Ovary (tissue), 9 donors: ENCODE data around the gene NDUFS7. TPM values are rescaled to one million over a fixed set of nuclear protein-coding genes. Genes with fewer than 3 reads are reported as not detected.

ENCODE experiments used
- DNase-seq, 5 donors: peaks; one replicate each; pipeline ENCODE4 v3.0.0-alpha.2; 2019 to 2020
- H3K27ac ChIP-seq, 2 donors: fragments of 200-600 bp; one replicate each; pipeline versions ENCODE4 v1.5.1 to v1.8.0; 2019 to 2022
- H3K27me3 ChIP-seq: fragments of 200-600 bp; one replicate; pipeline ENCODE4 v1.8.0; 2022
- H3K36me3 ChIP-seq: fragments of 200-600 bp; sonication (generic); one replicate; pipeline ENCODE4 v1.5.1; 2019
- H3K4me1 ChIP-seq: one replicate; pipeline ENCODE4 v1.8.1; 2013; ENCODE audit warnings: mild to moderate bottlenecking, moderate library complexity; ENCODE audit not compliant: insufficient read depth
- H3K4me3 ChIP-seq: fragments of 200-600 bp; sonication (generic); one replicate; pipeline ENCODE4 v1.5.1; 2017
- H3K9me3 ChIP-seq, 2 donors: fragments of 200-600 bp in 1 of 2; sonication (generic) in 1 of 2; one replicate each; pipeline versions ENCODE4 v1.5.1 to v1.8.1; 2013 to 2019; ENCODE audit warnings: mild to moderate bottlenecking in 1 of 2, moderate library complexity in 1 of 2
- EP300 ChIP-seq: sonication (generic); formaldehyde crosslinking; IDR thresholded peaks from one replicate; pipeline ENCODE4 v1.6.1; 2017; ENCODE audit warnings: antibody characterized with exemption
- POLR2A ChIP-seq: fragments of 450-650 bp; IDR thresholded peaks from one replicate; pipeline ENCODE4 v1.6.1; 2017; ENCODE audit warnings: antibody characterized with exemption, mild to moderate bottlenecking, moderate library complexity
- WGBS, 3 donors: extraction: QIAGEN DNeasy Blood & Tissue Kit in 1 of 3; methylation state at CpG; one replicate each; pipeline versions ENCODE4 v1.1.5 to v1.1.7; 2013 to 2017; 5-methylcytosine and 5-hydroxymethylcytosine counted together
- intact Hi-C, 4 donors: fragments of 100-400 bp; cut with DNase I; formaldehyde crosslinking; loops; one replicate each; pipeline versions ENCODE4 v1.11.0 to v1.15.1; 2022 to 2023
- polyA plus RNA-seq, 2 donors: library from polyadenylated mRNA; stranded (reverse); fragments of 200-250 nt in 1 of 2; fragments of 350-450 nt in 1 of 2; fragmentation: Illumina TruSeq in 1 of 2; extraction: RNeasy Lipid Tissue Mini Kit (QIAGEN cat#74804) in 1 of 2; gene quantifications; one replicate each; pipeline ENCODE4 v1.2.3, GENCODE V29; 2013 to 2014
- total RNA-seq, 7 donors: library from RNA; depleted of rRNA in 2 of 7; stranded (reverse); fragments of >200 nt in 2 of 7; fragmentation: NEBNext Ultra II Directional in 3 of 7; extraction: Animal tissue kit (Norgen Biotek cat#: 25700) in 3 of 7; gene quantifications; one replicate each; pipeline versions ENCODE4 v1.1.0 to v1.2.4, GENCODE V29; 2016 to 2023
- TF ChIP-seq, protein P1 (sequence below), 3 donors: fragments of 450-650 bp in 2 of 3; fragments of 200-600 bp in 1 of 3; IDR thresholded peaks; one replicate each; pipeline versions ENCODE4 v1.5.1 to v1.8.0; 2016 to 2022; ENCODE audit warnings: antibody characterized with exemption in 3 of 3, mild to moderate bottlenecking in 1 of 3
- donor health status: DM: no; HTN: no; CAD: no; lungs with moderate emphysema.
- donor health status: DM: no; HTN: no; CAD: no.
- donor health status: Bipolar disorder and iron deficiency.
- donor health status: DM: yes; HTN: yes; CAD: no.
- donor health status: DM: no; HTN: no; CAD: no.
- donor health status: DM: yes; HTN: yes; CAD: no.

Gene NDUFS7
- total and polyA plus RNA-seq, 9 donors: 0.72 to 112 (median 79.9) TPM

DNA sequence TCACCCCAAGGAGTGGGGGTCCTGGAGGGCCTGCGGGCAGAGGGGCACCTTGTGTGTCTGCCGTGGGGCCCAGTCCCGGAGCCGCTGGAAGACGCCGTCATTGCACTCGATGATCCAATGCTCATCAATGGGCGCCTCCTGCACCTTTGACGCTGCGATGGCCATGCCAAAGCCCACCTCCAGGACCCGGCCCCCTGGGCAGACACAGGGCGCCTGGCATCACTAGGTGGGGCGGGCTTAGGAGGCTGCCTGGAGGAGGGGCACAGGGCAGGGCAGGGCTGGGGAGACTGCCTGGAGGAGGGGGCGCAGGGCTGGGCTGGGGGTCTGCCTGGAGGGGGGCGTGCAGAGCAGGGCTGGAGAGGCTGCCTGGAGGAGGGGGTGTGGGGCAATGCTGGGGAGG is 16.0 kb downstream of the NDUFS7 start:
- DNase-seq: no peak
- Histone ChIP-seq H3K36me3 (no peaks in the 10 kb centered on the region), H3K27me3 (no peaks in the 10 kb centered on the region), H3K4me1 (peaks cover 16% of the 10 kb centered on the region), H3K9me3 (no peaks in the 10 kb centered on the region), H3K4me3 (no peak overlapping the region), H3K27ac (no peak overlapping the region)
- intact Hi-C loops: no loop called here
- no peak for TF ChIP-seq POLR2A
- TF ChIP-seq EP300: no peak
- TF ChIP-seq, protein P1, sequence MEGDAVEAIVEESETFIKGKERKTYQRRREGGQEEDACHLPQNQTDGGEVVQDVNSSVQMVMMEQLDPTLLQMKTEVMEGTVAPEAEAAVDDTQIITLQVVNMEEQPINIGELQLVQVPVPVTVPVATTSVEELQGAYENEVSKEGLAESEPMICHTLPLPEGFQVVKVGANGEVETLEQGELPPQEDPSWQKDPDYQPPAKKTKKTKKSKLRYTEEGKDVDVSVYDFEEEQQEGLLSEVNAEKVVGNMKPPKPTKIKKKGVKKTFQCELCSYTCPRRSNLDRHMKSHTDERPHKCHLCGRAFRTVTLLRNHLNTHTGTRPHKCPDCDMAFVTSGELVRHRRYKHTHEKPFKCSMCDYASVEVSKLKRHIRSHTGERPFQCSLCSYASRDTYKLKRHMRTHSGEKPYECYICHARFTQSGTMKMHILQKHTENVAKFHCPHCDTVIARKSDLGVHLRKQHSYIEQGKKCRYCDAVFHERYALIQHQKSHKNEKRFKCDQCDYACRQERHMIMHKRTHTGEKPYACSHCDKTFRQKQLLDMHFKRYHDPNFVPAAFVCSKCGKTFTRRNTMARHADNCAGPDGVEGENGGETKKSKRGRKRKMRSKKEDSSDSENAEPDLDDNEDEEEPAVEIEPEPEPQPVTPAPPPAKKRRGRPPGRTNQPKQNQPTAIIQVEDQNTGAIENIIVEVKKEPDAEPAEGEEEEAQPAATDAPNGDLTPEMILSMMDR (IDR thresholded peaks at IDR 0.05): no peak
- WGBS, 3 donors: 89 to 90% (median 89%) methylated on average over 10 to 15 of the region's 15 CpGs

DNA sequence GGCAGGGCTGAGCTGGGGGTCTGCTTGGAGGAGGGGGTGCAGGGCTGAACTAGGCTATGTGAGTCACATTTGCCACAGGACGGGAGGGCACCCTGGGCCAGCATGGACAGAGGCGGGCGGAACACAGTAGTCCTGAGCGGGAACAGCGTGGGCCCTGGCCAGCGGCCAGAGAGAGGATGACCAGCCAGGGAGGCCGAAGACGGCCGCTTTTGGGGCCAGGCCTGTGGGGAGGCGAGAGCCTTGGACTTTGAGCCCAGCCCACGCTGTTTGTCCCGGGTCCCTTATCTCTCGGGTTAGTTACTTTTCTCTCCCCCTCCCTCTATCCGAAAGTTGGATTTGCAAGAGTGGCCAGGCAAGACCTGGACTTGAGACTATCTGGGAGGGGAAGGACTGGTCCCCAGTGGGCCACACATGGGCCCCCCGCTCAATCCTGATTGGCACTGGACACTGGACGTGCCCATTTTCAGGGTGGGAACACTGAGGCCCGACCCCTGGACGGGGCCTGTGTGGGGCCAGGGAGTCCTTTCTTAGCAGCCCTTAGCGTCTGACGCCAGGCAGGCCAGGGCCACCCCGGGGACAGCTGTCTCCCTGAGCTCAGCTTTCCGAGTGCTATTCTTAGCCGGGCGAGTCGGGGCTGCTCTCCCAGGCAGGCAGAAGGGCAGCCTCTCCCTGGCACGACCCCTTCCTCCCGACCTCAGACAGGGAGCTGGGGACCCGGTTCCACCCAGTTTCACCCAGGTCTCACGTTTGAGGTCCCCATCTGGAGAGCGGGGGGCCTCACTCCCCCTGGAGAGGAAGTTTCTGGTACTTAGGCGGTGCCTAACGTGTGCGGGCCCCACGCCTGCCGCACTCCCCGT is 16.8 kb downstream of the NDUFS7 start:
- no peaks in the 10 kb centered on the region for H3K36me3 ChIP-seq
- DNase-seq: peak in 2 of 5 donors; percentile 53 to 84
- intact Hi-C loops: no loop called here
- WGBS, 3 donors: 8 to 11% (median 10%) methylated on average over 30 to 36 of the region's 36 CpGs
- no peaks in the 10 kb centered on the region for H3K9me3 ChIP-seq
- H3K27ac ChIP-seq: peak overlapping the region in 1 of 2 donors; percentile 29
- no peaks in the 10 kb centered on the region for H3K27me3 ChIP-seq
- peaks cover 16% of the 10 kb centered on the region for H3K4me1 ChIP-seq
- peak overlapping the region; percentile 50 for H3K4me3 ChIP-seq
- TF ChIP-seq EP300 (no peak), POLR2A (no peak)
- TF ChIP-seq, protein P1 (IDR thresholded peaks at IDR 0.05): no peak

DNA sequence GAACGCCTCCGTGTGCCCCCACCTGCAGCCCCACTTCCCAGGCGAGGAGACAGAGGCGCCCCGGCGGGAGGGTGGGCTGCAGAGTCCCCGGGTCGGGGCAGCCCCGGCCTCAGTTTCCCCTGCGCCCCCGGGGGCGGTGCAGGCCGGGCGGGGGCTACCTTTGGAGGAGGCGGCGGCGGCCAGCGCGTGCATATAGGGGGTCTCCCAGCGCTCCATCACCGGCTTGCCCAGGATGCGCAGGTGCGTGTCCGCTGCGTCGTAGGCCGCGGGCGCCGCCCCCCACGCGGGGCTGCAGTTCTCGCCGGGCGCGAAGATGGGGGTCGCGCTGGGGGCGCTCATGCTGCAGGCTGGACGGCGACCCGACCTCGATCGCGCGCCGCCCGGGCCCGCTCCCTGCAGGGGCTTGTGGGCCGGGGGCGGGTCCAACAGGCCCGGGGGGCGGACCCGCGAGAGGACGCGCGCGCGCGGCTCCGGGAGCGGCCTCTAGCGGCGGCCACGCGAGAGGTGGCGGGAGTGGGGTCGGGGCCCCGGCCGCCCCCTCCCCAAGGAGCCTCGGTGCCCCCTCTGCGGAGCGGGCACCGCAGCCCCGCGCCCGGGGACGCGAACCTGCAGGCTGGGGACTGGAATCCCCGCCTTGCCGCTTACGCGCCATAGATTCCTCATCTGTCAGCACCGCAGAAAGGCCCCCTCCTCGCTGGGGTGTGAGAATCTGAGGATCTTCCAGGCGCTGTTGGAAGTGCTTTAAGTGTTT is 17.6 kb downstream of the NDUFS7 start, which contains the start of gene GAMT:
TSS of gene GAMT (minus strand) at position 405 of the 751 bp plus-strand sequence. CDS start at position 339, 66 bp downstream.
- intact Hi-C loops: no loop called here
- H3K27me3 ChIP-seq: no peaks in the 10 kb centered on the region
- 1 to 2% (median 1%) methylated on average over 59 to 87 of the region's 87 CpGs for WGBS, 3 donors

GRCh38 chr19:1401889-1402217 is 18.1 kb downstream of the NDUFS7 start:
- DNase-seq: no peak
- Histone ChIP-seq H3K27ac (peak overlapping the region in 1 of 2 donors; percentile 51), H3K4me1 (peaks cover 19% of the 10 kb centered on the region), H3K9me3 (no peaks in the 10 kb centered on the region), H3K36me3 (no peaks in the 10 kb centered on the region), H3K4me3 (peak overlapping the region; percentile 50), H3K27me3 (no peaks in the 10 kb centered on the region)
- intact Hi-C loops: no loop called here
- 57 to 67% (median 67%) methylated on average over 11 of the region's 11 CpGs for WGBS, 3 donors
- TF ChIP-seq EP300: no peak
- TF ChIP-seq, protein P1 (IDR thresholded peaks at IDR 0.05): no peak
- no peak for TF ChIP-seq POLR2A

More for the DNA sequence above, 17.6 kb downstream of the NDUFS7 start, which contains the start of gene GAMT:
- Histone ChIP-seq H3K4me3 (peak within 1 kb of the TSS; percentile 50), H3K36me3 (no peaks in the 10 kb centered on the region), H3K9me3 (no peaks in the 10 kb centered on the region), H3K4me1 (peaks cover 16% of the 10 kb centered on the region), H3K27ac (peak within 1 kb of the TSS in 1 of 2 donors; percentile 51)
- peak in 1 of 5 donors; percentile 76 for DNase-seq
- no peak for TF ChIP-seq POLR2A
- TF ChIP-seq, protein P1 (IDR thresholded peaks at IDR 0.05): peak in 2 of 3 donors; percentile 58 to 68
